KMS-11 (cell line): ENCODE data around the gene CPB2.

ENCODE experiments used
- H2AFZ ChIP-seq: fragments of 200-600 bp; sonication (generic); 2 replicates; pipeline ENCODE4 v1.6.1; 2016; ENCODE audit warnings: antibody characterized with exemption, mixed run types, low read depth
- H3K27ac ChIP-seq: fragments of 200-600 bp; sonication (generic); 2 replicates; pipeline ENCODE4 v1.6.1; 2016; ENCODE audit warnings: mild to moderate bottlenecking, mixed run types
- H3K27me3 ChIP-seq: fragments of 200-600 bp; sonication (generic); 2 replicates; pipeline ENCODE4 v1.6.1; 2017; ENCODE audit warnings: mild to moderate bottlenecking, low read depth, mixed run types, moderate library complexity; ENCODE audit not compliant: insufficient read depth
- H3K36me3 ChIP-seq: fragments of 200-600 bp; sonication (generic); 2 replicates; pipeline ENCODE4 v1.6.1; 2017; ENCODE audit warnings: mild to moderate bottlenecking, mixed run types; ENCODE audit not compliant: insufficient read depth
- H3K4me1 ChIP-seq: fragments of 200-600 bp; sonication (generic); 2 replicates; pipeline ENCODE4 v1.6.1; 2016; ENCODE audit warnings: mild to moderate bottlenecking, low read depth, mixed run types; ENCODE audit not compliant: poor library complexity, severe bottlenecking
- H3K4me2 ChIP-seq: fragments of 200-600 bp; sonication (generic); 2 replicates; pipeline ENCODE4 v1.7.0; 2016; ENCODE audit warnings: mild to moderate bottlenecking, mixed run types
- H3K4me3 ChIP-seq: fragments of 200-600 bp; sonication (generic); IDR thresholded peaks from 2 replicates; pipeline ENCODE4 v1.6.1; 2017; ENCODE audit warnings: low read depth, low read length, mixed read lengths; ENCODE audit not compliant: insufficient read depth
- H3K79me2 ChIP-seq: fragments of 200-600 bp; sonication (generic); 2 replicates; pipeline ENCODE4 v1.6.1; 2016; ENCODE audit warnings: low read depth, mixed run types; ENCODE audit not compliant: insufficient read depth
- H3K9ac ChIP-seq: fragments of 200-600 bp; sonication (generic); 2 replicates; pipeline ENCODE4 v1.6.1; 2016; ENCODE audit warnings: mild to moderate bottlenecking, mixed run types
- H4K20me1 ChIP-seq: fragments of 200-600 bp; sonication (generic); 2 replicates; pipeline ENCODE4 v1.6.1; 2016; ENCODE audit warnings: mild to moderate bottlenecking, mixed run types; ENCODE audit not compliant: insufficient read depth
- CTCF ChIP-seq: fragments of 200-600 bp; sonication (generic); conservative IDR thresholded peaks from 2 replicates; pipeline ENCODE4 v1.6.1; 2017; ENCODE audit warnings: low read depth, mild to moderate bottlenecking, antibody characterized with exemption, low read length, moderate library complexity, mixed read lengths

The CPB2 gene

GRCh38 chr13:46006688-46007452, 98.0 kb downstream of the CPB2 start:
- Histone ChIP-seq H2AFZ (no peak overlapping the region), H3K9ac (no peak overlapping the region), H3K27ac (no peak overlapping the region), H3K4me2 (no peak overlapping the region), H3K4me3 (no peak overlapping the region), H3K27me3 (no peaks in the 10 kb centered on the region), H3K79me2 (no peaks in the 10 kb centered on the region), H3K4me1 (no peaks in the 10 kb centered on the region), H3K36me3 (no peaks in the 10 kb centered on the region), H4K20me1 (no peaks in the 10 kb centered on the region)
- TF ChIP-seq CTCF: no peak

- Histone ChIP-seq H3K9ac (no peak overlapping the region), H3K36me3 (no peaks in the 10 kb centered on the region), H3K4me1 (no peaks in the 10 kb centered on the region), H3K79me2 (no peaks in the 10 kb centered on the region), H2AFZ (no peak overlapping the region), H3K4me2 (no peak overlapping the region), H3K27me3 (no peaks in the 10 kb centered on the region), H3K27ac (no peak overlapping the region), H3K4me3 (no peak overlapping the region), H4K20me1 (no peaks in the 10 kb centered on the region)
- TF ChIP-seq CTCF: no peak
These were observed 100.3 kb downstream of the CPB2 start for GRCh38 chr13:46004491-46004890.
